Liver (tissue), 9 donors: ENCODE results near the gene EVA1C. TPM values are rescaled to one million over a fixed set of nuclear protein-coding genes. Genes with fewer than 3 reads are reported as not detected.

Experiments
- DNase-seq: peaks from one replicate; pipeline ENCODE4 v3.0.0-alpha.2; 2017; ENCODE audit warnings: low spot score
- H3K27ac ChIP-seq, 2 donors: one replicate each; pipeline ENCODE4 v1.7.0; 2013; ENCODE audit warnings: inconsistent platforms in 2 of 2, low read length in 2 of 2, control low read depth in 1 of 2, low read depth in 1 of 2, mild to moderate bottlenecking in 1 of 2
- H3K27me3 ChIP-seq, 4 donors: one replicate each; pipeline versions ENCODE4 v1.6.1 to v1.7.0; 2013; ENCODE audit warnings: low read length in 3 of 4, inconsistent platforms in 1 of 4, mild to moderate bottlenecking in 1 of 4, moderate library complexity in 1 of 4; ENCODE audit not compliant: control insufficient read depth in 4 of 4, insufficient read depth in 4 of 4
- H3K36me3 ChIP-seq, 4 donors: one replicate each; pipeline versions ENCODE4 v1.6.1 to v1.7.0; 2013; ENCODE audit warnings: low read length in 3 of 4, mild to moderate bottlenecking in 3 of 4, low read depth in 1 of 4, moderate library complexity in 1 of 4; ENCODE audit not compliant: control insufficient read depth in 4 of 4, insufficient read depth in 3 of 4
- H3K4me1 ChIP-seq, 4 donors: one replicate each; pipeline versions ENCODE4 v1.6.1 to v1.7.0; 2013; ENCODE audit warnings: low read length in 3 of 4, mild to moderate bottlenecking in 3 of 4, moderate library complexity in 1 of 4; ENCODE audit not compliant: control insufficient read depth in 4 of 4, insufficient read depth in 4 of 4
- H3K4me3 ChIP-seq, 3 donors: one replicate each; pipeline versions ENCODE4 v1.6.1 to v1.7.0; 2013; ENCODE audit warnings: low read length in 3 of 3, control low read depth in 1 of 3, low read depth in 1 of 3, mild to moderate bottlenecking in 1 of 3
- H3K9ac ChIP-seq, 2 donors: one replicate each; pipeline ENCODE4 v1.7.0; 2013; ENCODE audit warnings: low read length in 2 of 2, mild to moderate bottlenecking in 2 of 2, moderate library complexity in 2 of 2, control low read depth in 1 of 2, low read depth in 1 of 2
- H3K9me3 ChIP-seq, 4 donors: one replicate each; pipeline versions ENCODE4 v1.6.1 to v1.7.0; 2013; ENCODE audit warnings: low read length in 3 of 4; ENCODE audit not compliant: control insufficient read depth in 4 of 4
- ATF3 ChIP-seq: IDR thresholded peaks from 2 replicates; pipeline ENCODE4 v1.6.1; 2016; ENCODE audit warnings: antibody characterized with exemption
- EGR1 ChIP-seq, 2 donors: IDR thresholded peaks; 2 replicates each; pipeline ENCODE4 v1.6.1; 2016 to 2018; ENCODE audit warnings: antibody characterized with exemption in 2 of 2, low read depth in 2 of 2
- FOXA2 ChIP-seq: IDR thresholded peaks from 2 replicates; pipeline ENCODE4 v1.6.1; 2016; ENCODE audit warnings: antibody characterized with exemption
- GABPA ChIP-seq, 2 donors: IDR thresholded peaks in 1 of 2; conservative IDR thresholded peaks in 1 of 2; 2 replicates each; pipeline ENCODE4 v1.6.1; 2016; ENCODE audit warnings: antibody characterized with exemption in 2 of 2, mild to moderate bottlenecking in 1 of 2, moderate library complexity in 1 of 2
- HNF4A ChIP-seq, 2 donors: conservative IDR thresholded peaks; 2 replicates each; pipeline ENCODE4 v1.6.1; 2016; ENCODE audit warnings: antibody characterized with exemption in 2 of 2, mild to moderate bottlenecking in 2 of 2
- JUND ChIP-seq, 2 donors: IDR thresholded peaks; 2 replicates each; pipeline ENCODE4 v1.6.1; 2016; ENCODE audit warnings: antibody characterized with exemption in 2 of 2
- NR2F2 ChIP-seq: IDR thresholded peaks from 2 replicates; pipeline ENCODE4 v1.6.1; 2016; ENCODE audit warnings: antibody characterized with exemption
- RAD21 ChIP-seq, 2 donors: IDR thresholded peaks; 2 replicates each; pipeline ENCODE4 v1.6.1; 2016; ENCODE audit warnings: antibody characterized with exemption in 2 of 2, mild to moderate bottlenecking in 2 of 2
- REST ChIP-seq: IDR thresholded peaks from 2 replicates; pipeline ENCODE4 v1.6.1; 2016; ENCODE audit warnings: antibody characterized with exemption, mild to moderate bottlenecking
- RXRA ChIP-seq, 2 donors: IDR thresholded peaks; 2 replicates each; pipeline ENCODE4 v1.6.1; 2017 to 2018; ENCODE audit warnings: antibody characterized with exemption in 2 of 2, mild to moderate bottlenecking in 1 of 2
- TAF1 ChIP-seq: conservative IDR thresholded peaks from 2 replicates; pipeline ENCODE4 v1.6.1; 2016; ENCODE audit warnings: antibody characterized with exemption, mild to moderate bottlenecking
- YY1 ChIP-seq: IDR thresholded peaks from 2 replicates; pipeline ENCODE4 v1.6.1; 2016; ENCODE audit warnings: antibody characterized with exemption, mild to moderate bottlenecking
- ZBTB33 ChIP-seq: IDR thresholded peaks from 2 replicates; pipeline ENCODE4 v1.6.1; 2016; ENCODE audit warnings: antibody characterized with exemption
- WGBS: extraction: QIAGEN DNeasy Blood & Tissue Kit; methylation state at CpG from one replicate; pipeline ENCODE4 v1.1.7; 2013; 5-methylcytosine and 5-hydroxymethylcytosine counted together
- polyA plus RNA-seq, 2 donors: library from polyadenylated mRNA; stranded (reverse) in 1 of 2; unstranded in 1 of 2; fragments of 200-250 nt in 1 of 2; fragments of >200 nt in 1 of 2; fragmentation: Nextera tagmentation in 1 of 2; extraction: Ambion mirVana in 1 of 2; gene quantifications; one replicate each; pipeline versions ENCODE4 v1.2.1 to v1.2.3, GENCODE V29; 2013 to 2015
- total RNA-seq, 2 donors: library from RNA; depleted of rRNA; stranded (reverse); fragments of >200 nt; gene quantifications; one replicate each; pipeline ENCODE4 v1.2.3, GENCODE V29; 2014
- TF ChIP-seq, protein P1 (sequence below): fragments of 150-350 bp; IDR thresholded peaks from 2 replicates; pipeline ENCODE4 v1.5.1; 2017; ENCODE audit warnings: improper control_type of control experiment, low read depth, low read length; ENCODE audit not compliant: missing input control
- TF ChIP-seq, protein P2 (sequence below): IDR thresholded peaks from 2 replicates; pipeline ENCODE4 v1.6.1; 2016; ENCODE audit warnings: antibody characterized with exemption
- donor health status: healthy.
- donor health status: healthy.
- donor health status: healthy.
- donor health status: healthy.
- donor health status: healthy.

Gene EVA1C
- total and polyA plus RNA-seq, 4 donors, result 0.47 to 3.3 (median 2.4) TPM

- Histone ChIP-seq H3K4me1 (no peaks in the 10 kb centered on the region), H3K9me3 (no peaks in the 10 kb centered on the region), H3K9ac (no peak overlapping the region), H3K27ac (no peak overlapping the region), H3K4me3 (no peak overlapping the region), H3K36me3 (no peaks in the 10 kb centered on the region), H3K27me3 (no peaks in the 10 kb centered on the region)
- TF ChIP-seq, protein P1, sequence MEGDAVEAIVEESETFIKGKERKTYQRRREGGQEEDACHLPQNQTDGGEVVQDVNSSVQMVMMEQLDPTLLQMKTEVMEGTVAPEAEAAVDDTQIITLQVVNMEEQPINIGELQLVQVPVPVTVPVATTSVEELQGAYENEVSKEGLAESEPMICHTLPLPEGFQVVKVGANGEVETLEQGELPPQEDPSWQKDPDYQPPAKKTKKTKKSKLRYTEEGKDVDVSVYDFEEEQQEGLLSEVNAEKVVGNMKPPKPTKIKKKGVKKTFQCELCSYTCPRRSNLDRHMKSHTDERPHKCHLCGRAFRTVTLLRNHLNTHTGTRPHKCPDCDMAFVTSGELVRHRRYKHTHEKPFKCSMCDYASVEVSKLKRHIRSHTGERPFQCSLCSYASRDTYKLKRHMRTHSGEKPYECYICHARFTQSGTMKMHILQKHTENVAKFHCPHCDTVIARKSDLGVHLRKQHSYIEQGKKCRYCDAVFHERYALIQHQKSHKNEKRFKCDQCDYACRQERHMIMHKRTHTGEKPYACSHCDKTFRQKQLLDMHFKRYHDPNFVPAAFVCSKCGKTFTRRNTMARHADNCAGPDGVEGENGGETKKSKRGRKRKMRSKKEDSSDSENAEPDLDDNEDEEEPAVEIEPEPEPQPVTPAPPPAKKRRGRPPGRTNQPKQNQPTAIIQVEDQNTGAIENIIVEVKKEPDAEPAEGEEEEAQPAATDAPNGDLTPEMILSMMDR, result no peak
- TF ChIP-seq FOXA2 (no peak), JUND (IDR thresholded peaks at IDR 0.05) (no peak), NR2F2 (no peak), TAF1 (no peak), YY1 (no peak), ZBTB33 (no peak), REST (no peak), ATF3 (no peak), HNF4A (conservative IDR thresholded peaks at IDR 0.05) (no peak), GABPA (IDR thresholded peaks at IDR 0.05 in 1 of 2, conservative IDR thresholded peaks at IDR 0.05 in 1 of 2) (no peak), RAD21 (IDR thresholded peaks at IDR 0.05) (no peak), RXRA (IDR thresholded peaks at IDR 0.05) (no peak), EGR1 (IDR thresholded peaks at IDR 0.05; ENCODE audit: low read depth in 2 of 2) (no peak)
- TF ChIP-seq, protein P2, sequence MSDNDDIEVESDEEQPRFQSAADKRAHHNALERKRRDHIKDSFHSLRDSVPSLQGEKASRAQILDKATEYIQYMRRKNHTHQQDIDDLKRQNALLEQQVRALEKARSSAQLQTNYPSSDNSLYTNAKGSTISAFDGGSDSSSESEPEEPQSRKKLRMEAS, result no peak
- WGBS, result 74% methylated on average over 10 of the region's 10 CpGs
- no peak for DNase-seq
Measured at GRCh38 chr21:32516756-32517649, 104.5 kb downstream of the EVA1C start.
